ENCODE data around the gene TXNDC8. TPM values are rescaled to one million over a fixed set of nuclear protein-coding genes. Genes with fewer than 3 reads are reported as not detected.

Gene TXNDC8
- total and polyA plus RNA-seq, 2 donors (not counting 1 experiment from before 2014, with no cell fraction given) = not detected

- Histone ChIP-seq H3K4me2 (replicated peaks; ENCODE audit: low read depth, low read length, poor library complexity, severe bottlenecking) (no peak overlapping the region), H2AFZ (ENCODE audit: insufficient read depth, low read depth, low read length, poor library complexity, severe bottlenecking) (no peak overlapping the region), H3K36me3 (replicated peaks in 1 of 2; ENCODE audit: control extremely low read depth in 1 of 2, control insufficient read depth in 1 of 2, extremely low read depth in 1 of 2, insufficient read depth in 2 of 2, low read length in 1 of 2) (no peaks in the 10 kb centered on the region), H3K9ac (ENCODE audit: low read length) (no peak overlapping the region), H3K79me2 (ENCODE audit: control insufficient read depth, insufficient read depth, low read length) (no peaks in the 10 kb centered on the region), H3K27ac (ENCODE audit: low read length in 2 of 2) (no peak overlapping the region), H3K4me1 (ENCODE audit: control insufficient read depth in 2 of 2, insufficient read depth in 2 of 2, low read length in 2 of 2) (no peaks in the 10 kb centered on the region), H4K20me1 (ENCODE audit: control insufficient read depth, insufficient read depth, low read length, poor library complexity, severe bottlenecking) (no peaks in the 10 kb centered on the region), H3K27me3 (replicated peaks in 1 of 4; ENCODE audit: control extremely low read depth in 1 of 4, control insufficient read depth in 3 of 4, insufficient read depth in 4 of 4, low read length in 3 of 4) (no peaks in the 10 kb centered on the region), H3K4me3 (ENCODE audit: control extremely low read depth in 1 of 5, extremely low read depth in 1 of 5, insufficient read depth in 1 of 5, low read depth in 2 of 5, low read length in 4 of 5) (no peak overlapping the region), H3K9me3 (ENCODE audit: control extremely low read depth in 1 of 3, control insufficient read depth in 2 of 3, insufficient read depth in 1 of 3, low read length in 2 of 3) (no peaks in the 10 kb centered on the region)
- ATAC-seq (ENCODE audit: low read depth) (no peak), DNase-seq (no peak)
- 79% methylated on average over 2 of the region's 2 CpGs for WGBS (ENCODE audit: insufficient coverage)
- intact Hi-C loops (cut with micrococcal nuclease) = no loop called here
- no peaks in the 10 kb centered on the region for H3K4me1 Mint-ChIP-seq
- CTCF ChIA-PET = no interaction called here
- H3K27ac Mint-ChIP-seq = no peak overlapping the region
- no peak overlapping the region for H3K4me3 Mint-ChIP-seq
- TF ChIP-seq CTCF (IDR thresholded peaks at IDR 0.05) (no peak), EZH2 (IDR thresholded peaks at IDR 0.05; ENCODE audit: borderline replicate concordance, insufficient read depth, low read depth, low read length, poor library complexity, severe bottlenecking) (no peak)
- POLR2A ChIA-PET = no interaction called here
- H3K27me3 Mint-ChIP-seq = peaks cover 21% of the 10 kb centered on the region
- H3K9me3 Mint-ChIP-seq (ENCODE audit: insufficient read depth) = no peaks in the 10 kb centered on the region
Observed at GRCh38 chr9:110298043-110298605, 39.5 kb downstream of the TXNDC8 start.

- Histone ChIP-seq H3K4me3 (ENCODE audit: control extremely low read depth in 1 of 5, extremely low read depth in 1 of 5, insufficient read depth in 1 of 5, low read depth in 2 of 5, low read length in 4 of 5) (no peak overlapping the region), H3K9me3 (ENCODE audit: control extremely low read depth in 1 of 3, control insufficient read depth in 2 of 3, insufficient read depth in 1 of 3, low read length in 2 of 3) (no peaks in the 10 kb centered on the region), H3K27ac (ENCODE audit: low read length in 2 of 2) (no peak overlapping the region), H3K4me2 (replicated peaks; ENCODE audit: low read depth, low read length, poor library complexity, severe bottlenecking) (no peak overlapping the region), H3K9ac (ENCODE audit: low read length) (no peak overlapping the region), H3K27me3 (replicated peaks in 1 of 4; ENCODE audit: control extremely low read depth in 1 of 4, control insufficient read depth in 3 of 4, insufficient read depth in 4 of 4, low read length in 3 of 4) (no peaks in the 10 kb centered on the region), H3K4me1 (ENCODE audit: control insufficient read depth in 2 of 2, insufficient read depth in 2 of 2, low read length in 2 of 2) (no peaks in the 10 kb centered on the region), H4K20me1 (ENCODE audit: control insufficient read depth, insufficient read depth, low read length, poor library complexity, severe bottlenecking) (no peaks in the 10 kb centered on the region), H3K36me3 (replicated peaks in 1 of 2; ENCODE audit: control extremely low read depth in 1 of 2, control insufficient read depth in 1 of 2, extremely low read depth in 1 of 2, insufficient read depth in 2 of 2, low read length in 1 of 2) (no peaks in the 10 kb centered on the region), H3K79me2 (ENCODE audit: control insufficient read depth, insufficient read depth, low read length) (no peaks in the 10 kb centered on the region), H2AFZ (ENCODE audit: insufficient read depth, low read depth, low read length, poor library complexity, severe bottlenecking) (no peak overlapping the region)
- Mint-ChIP-seq H3K4me1 (no peaks in the 10 kb centered on the region), H3K27ac (no peak overlapping the region), H3K4me3 (no peak overlapping the region), H3K9me3 (ENCODE audit: insufficient read depth) (no peaks in the 10 kb centered on the region), H3K27me3 (peaks cover 12% of the 10 kb centered on the region)
- intact Hi-C loops (cut with micrococcal nuclease) = no loop called here
- WGBS (ENCODE audit: insufficient coverage) = no CpG with 5 or more reads among the region's 1 CpG
- POLR2A ChIA-PET = no interaction called here
- ATAC-seq (ENCODE audit: low read depth) (no peak), DNase-seq (no peak)
- TF ChIP-seq CTCF (IDR thresholded peaks at IDR 0.05) (no peak), EZH2 (IDR thresholded peaks at IDR 0.05; ENCODE audit: borderline replicate concordance, insufficient read depth, low read depth, low read length, poor library complexity, severe bottlenecking) (no peak)
- CTCF ChIA-PET = interaction anchor here (0.6 kb wide), 1 partner anchor 56 kb away, joined by 3 read pairs; no protein-coding TSS in a partner anchor
Observed at GRCh38 chr9:110293248-110293647, 44.4 kb downstream of the TXNDC8 start.
